ENCODE data around the gene RXFP3.

GRCh38 chr5:33978306-33978705 lies 42.1 kb downstream of the RXFP3 start:
- no peak for TF ChIP-seq POLR2A (IDR thresholded peaks at IDR 0.05)
- TF ChIP-seq, protein P1, sequence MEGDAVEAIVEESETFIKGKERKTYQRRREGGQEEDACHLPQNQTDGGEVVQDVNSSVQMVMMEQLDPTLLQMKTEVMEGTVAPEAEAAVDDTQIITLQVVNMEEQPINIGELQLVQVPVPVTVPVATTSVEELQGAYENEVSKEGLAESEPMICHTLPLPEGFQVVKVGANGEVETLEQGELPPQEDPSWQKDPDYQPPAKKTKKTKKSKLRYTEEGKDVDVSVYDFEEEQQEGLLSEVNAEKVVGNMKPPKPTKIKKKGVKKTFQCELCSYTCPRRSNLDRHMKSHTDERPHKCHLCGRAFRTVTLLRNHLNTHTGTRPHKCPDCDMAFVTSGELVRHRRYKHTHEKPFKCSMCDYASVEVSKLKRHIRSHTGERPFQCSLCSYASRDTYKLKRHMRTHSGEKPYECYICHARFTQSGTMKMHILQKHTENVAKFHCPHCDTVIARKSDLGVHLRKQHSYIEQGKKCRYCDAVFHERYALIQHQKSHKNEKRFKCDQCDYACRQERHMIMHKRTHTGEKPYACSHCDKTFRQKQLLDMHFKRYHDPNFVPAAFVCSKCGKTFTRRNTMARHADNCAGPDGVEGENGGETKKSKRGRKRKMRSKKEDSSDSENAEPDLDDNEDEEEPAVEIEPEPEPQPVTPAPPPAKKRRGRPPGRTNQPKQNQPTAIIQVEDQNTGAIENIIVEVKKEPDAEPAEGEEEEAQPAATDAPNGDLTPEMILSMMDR (IDR thresholded peaks at IDR 0.05), result no peak

All from thyroid gland (tissue), 4 donors.